HG02870 (cell line): ENCODE data around the gene IQCN.

Experiments
- ATAC-seq: cut with Tn5 transposase; IDR thresholded peaks from one replicate; pipeline ENCODE4 v1.9.1; 2021; ENCODE audit warnings: mild to moderate bottlenecking, moderate library complexity; ENCODE audit not compliant: unreplicated experiment

The IQCN gene

DNA sequence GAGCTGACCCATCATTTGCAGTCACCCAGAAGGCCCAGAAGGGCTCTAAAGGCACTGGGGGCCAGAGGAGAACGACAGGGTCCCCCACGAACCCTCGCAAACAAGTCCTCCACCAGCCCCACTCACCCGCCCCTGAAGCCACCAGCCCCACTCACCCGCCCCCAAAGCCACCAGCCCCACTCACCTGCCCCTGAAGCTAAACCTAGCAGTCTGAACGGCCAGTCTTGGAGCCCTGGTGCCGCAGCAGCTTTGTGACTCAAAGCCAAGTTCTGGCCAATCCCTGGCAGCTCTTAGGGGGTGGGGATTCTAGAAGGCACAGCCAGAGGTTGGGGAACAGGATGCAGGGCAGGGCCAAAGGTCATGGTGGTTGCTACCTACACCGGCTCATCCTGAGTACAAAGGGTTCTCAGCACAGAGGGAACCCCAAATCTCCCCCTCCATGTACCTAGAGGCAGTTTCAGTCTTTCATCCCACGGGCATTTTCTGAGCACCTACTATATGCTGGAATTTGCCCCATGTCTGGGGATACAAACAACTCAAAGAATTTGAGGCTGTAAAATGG is at the start of gene IQCN:
Gene IQCN (minus strand): TSS at position 234 of the 562 bp plus-strand sequence. CDS start 4,974 bp downstream, outside the sequence.
- no peak for ATAC-seq

GRCh38 chr19:18322759-18323460 is 48.7 kb upstream of the IQCN start, which contains the start of gene LSM4:
Gene LSM4 (minus strand): TSS chr19:18323076. CDS start chr19:18323020, 56 bp downstream.
- ATAC-seq = peak; percentile 90

DNA sequence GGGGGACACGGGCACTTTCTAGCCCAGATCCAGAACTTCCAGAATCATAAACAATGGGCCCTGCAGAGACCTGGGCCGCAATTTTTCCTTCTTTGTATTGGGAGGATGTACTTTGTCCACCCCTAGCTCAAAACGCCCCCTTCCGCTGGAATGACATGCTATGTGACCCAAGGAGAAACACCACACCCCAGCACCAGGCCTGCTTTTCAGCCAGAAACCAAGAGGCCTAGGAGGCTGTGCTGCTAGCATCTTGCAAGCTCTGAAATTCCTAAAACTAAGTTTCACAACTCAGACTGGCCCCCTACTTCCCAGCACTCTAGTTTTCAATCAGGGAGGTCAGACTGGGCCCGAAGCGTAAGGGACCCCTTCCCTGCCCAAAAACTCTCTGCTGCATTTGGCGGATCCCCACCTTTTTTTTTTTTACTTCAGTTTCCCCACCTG is 48.1 kb upstream of the IQCN start:
- ATAC-seq = no peak

DNA sequence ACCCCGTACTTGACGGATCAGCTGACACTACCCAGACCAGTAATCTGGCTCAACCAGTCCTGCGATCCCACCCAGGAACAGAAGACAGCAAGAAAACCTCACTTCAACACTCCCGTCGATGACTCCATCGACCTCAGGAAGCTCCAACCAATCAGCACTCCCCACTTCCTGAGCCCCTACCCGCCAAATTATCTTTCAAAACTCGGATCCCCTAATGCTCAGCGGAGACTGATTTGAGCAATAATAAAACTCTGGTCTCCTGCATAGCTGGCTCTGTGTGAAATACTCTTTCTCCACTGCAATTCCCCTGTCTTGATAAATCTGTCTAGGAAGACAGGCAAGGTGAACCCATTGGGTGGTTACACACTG is 47.5 kb upstream of the IQCN start:
- no peak for ATAC-seq

GRCh38 chr19:18320865-18321733 is 46.8 kb upstream of the IQCN start:
- ATAC-seq = no peak

- no peak for ATAC-seq
Observed at GRCh38 chr19:18319591-18320135, 45.4 kb upstream of the IQCN start.

DNA sequence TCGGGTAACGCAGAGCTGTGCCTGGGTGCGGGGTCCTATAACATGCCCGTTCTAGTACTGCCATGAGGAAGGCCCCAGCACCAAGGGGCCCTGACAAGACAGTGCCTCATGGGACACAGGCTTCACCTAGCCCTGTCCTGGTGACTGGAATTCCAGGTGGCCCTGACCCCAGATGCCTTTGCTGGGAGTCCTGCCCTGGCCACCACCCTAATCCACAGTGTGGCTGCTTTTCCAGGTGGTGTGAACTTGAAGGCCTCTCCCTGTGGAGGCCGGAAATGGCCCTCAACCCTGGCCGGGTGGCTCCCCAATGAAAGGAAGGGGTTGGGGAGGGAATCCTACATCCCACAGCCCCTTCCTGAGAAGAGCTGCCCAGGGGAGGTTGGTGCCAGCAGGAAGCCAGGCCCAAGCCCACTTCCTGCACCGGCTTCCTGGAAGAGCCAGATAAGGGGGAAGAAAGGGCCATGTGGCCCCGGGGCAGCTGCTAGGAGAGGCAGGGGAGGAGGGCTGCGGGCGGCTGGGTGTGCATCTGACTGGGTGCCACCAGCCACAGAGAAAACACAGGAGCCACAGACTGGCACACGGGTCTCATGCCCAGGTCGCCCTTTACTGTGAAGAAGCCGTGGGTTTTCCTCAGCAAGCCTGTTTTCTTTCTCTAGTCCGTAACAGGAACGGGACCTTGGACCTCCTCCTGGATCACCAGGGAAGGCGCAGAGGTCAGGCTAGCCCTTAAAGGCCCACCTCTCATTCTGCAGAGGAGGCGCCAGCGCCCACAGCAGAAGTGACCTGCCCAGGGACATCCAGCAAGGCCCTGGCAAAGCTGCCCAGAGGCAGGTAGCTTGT is 43.9 kb upstream of the IQCN start:
- no peak for ATAC-seq

DNA sequence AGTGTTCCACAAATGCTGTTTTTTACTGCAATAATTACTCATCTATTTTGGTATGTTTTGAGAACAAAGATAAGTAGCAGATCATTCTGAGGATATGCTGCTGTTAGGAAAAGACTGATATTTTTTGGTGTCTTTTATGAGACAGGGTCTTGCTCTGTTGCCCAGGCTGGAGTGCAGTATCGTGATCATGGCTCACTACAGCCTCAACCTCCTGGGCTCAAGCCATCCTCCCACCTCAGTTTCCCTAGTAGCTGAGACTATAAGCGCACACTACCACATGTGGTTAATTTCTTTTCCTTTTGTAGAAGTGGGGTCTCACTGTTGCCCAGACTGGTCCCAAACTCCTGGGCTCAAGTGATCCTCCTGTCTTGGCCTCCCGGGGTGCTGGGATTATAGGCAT is 39.1 kb upstream of the IQCN start:
- ATAC-seq = no peak

- ATAC-seq = no peak
Observed at GRCh38 chr19:18312092-18312534, 37.9 kb upstream of the IQCN start.

GRCh38 chr19:18311502-18312091 is 37.3 kb upstream of the IQCN start:
- no peak for ATAC-seq

DNA sequence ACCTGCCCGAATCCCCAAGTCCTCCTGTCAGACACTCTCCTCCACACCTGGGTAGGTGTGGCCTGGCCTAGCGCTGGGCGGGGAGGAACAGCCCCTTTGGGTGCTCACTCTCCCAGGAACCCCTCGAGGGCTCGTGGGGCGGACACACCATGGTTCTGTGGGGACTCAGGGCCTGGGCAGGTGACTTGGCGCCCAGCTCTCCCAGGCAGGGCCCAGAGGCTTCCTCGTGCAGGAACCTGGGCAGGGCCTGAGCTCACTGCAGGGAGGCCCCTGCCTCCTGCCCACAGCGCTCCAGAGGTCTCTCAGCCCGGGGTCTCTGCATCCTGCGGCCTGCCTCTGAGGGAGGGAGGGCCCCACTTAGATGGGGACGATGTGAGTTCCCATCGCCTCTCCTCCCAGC is 36.7 kb upstream of the IQCN start:
- ATAC-seq = no peak

DNA sequence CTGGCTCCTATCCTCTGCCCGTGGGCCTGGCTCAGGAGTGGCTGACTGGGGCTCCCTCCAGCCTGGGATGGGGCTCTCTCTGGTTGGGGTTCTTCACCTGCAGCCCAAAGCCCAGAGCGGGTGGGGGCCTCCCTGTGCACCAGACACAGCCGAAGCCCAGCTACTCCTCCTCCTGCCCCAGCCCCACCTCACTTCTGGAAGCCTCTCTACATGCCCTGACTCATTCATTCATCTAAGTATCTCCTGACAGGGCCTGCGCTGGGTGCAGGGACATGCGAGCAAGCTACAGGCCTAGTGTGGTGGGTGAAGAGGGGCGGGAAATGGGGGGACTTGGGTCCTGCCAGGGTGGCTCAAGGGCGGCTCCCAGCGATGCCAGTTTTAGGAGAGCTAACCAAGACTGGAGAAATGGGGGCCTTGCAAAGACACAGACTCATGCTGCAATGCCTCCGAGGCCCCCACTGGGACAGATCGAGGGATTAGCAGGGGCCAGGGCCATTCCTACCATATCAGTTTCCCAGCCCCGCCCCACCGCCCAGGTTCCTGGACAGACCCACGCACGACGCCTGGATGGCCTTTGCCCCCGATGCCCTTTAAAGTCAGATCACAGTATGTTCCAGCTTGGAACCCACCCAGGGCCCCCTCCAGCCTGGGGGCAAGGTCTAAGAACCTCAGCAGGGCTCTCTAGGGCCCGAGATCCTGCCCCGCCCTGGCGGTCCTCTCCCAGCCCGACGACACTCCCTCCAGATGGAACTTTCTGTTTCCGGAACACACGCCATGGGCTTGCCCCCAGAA is 36.1 kb upstream of the IQCN start:
- no peak for ATAC-seq

DNA sequence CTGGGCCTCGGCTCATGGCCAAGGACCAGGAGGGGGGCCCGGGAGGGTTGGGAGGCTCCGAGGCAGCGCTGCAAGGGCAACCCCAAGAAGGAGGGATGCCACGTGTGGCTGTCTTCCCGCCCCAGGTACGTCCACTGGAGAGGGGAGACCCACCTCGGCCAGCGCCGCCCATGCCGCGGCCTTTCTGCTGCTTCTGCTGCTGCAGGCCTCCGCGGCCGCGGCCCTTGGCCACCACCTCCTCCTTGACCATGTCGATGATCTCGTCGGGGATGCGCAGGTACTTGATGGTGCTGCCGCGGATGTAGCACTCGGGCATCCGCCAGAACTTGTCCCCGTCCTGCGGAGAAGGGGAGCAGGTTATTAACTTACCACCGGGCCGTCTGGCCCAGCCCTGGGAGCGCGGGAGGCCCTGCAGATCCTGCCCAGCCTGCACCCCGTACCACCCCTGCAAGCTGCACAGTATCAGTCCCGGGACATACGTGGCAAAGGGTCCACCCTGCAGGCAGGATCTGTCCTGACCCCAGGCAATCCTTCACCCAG is 35.3 kb upstream of the IQCN start:
- ATAC-seq = no peak

DNA sequence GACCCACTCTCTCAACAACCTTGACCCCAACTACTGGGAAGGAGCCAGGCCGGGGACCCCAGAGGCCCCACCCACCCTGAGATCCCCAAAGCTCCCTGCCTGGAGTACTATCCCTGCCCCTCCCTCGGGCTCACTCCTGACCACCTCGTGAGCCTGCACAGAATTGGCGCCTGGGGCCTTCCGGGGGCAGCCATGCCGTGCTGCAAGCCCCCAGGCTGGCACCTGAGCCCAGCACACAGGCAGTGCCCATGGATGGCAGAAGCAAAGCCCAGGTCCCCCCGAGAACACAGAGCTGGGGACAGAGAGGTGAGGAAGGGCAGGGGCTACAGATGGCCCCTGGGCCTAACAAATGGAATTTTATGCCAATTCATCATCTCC is 34.7 kb upstream of the IQCN start:
- ATAC-seq = no peak

GRCh38 chr19:18308051-18308947 is 34.0 kb upstream of the IQCN start:
- no peak for ATAC-seq

DNA sequence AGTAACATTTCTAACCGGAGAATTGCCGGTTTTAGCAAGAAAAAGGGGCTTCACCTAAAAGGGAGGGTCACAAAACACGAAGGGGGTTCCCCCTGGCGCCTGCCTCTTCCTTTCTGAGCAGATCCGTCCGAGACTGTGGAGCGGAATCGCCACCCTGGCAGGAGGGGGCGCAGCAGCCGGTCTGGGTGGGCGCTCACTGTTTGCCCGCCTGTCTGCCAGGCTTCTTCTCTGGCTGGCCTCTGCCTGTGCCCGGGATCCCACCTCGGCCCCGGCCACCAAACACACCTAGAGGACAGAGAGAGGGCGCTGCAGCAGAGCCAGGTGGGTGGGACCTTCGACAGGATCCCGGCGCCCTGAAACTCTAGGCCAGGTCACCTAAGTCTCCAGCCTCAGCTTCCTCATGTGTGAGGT is 33.0 kb upstream of the IQCN start:
- ATAC-seq = no peak

GRCh38 chr19:18306888-18307260 is 32.6 kb upstream of the IQCN start:
- ATAC-seq = no peak

- no peak for ATAC-seq
Observed at GRCh38 chr19:18306209-18306887, 32.1 kb upstream of the IQCN start.
